HG03439 (cell line): ENCODE measurements around the gene MEF2B.
"Not testable (repeated sequence)": the region's sequence is repeated elsewhere in the genome, so short reads cannot be mapped to it uniquely, and the experiment has no call there.

Experiments
- ATAC-seq: cut with Tn5 transposase; IDR thresholded peaks from one replicate; pipeline ENCODE4 v1.9.1; 2021; ENCODE audit warnings: mild to moderate bottlenecking, moderate library complexity; ENCODE audit not compliant: unreplicated experiment

The MEF2B gene

DNA sequence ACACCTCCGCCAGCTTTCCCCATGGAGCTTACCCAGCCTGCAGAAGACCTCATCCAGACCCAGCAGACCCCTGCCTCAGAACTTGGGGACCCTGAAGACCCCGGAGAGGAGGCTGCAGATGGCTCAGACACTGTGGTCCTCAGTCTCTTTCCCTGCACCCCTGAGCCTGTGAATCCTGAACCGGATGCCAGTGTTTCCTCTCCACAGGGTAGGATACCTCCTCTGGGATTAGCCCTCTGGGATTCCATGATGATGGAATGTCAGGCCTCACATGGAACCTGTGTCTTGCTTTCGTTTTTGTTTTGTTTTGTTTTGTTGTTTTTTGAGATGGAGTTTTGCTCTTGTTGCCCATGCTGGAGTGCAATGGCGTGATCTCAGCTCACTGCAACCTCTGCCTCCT lies 23.9 kb upstream of the MEF2B start:
- no peak for ATAC-seq

DNA sequence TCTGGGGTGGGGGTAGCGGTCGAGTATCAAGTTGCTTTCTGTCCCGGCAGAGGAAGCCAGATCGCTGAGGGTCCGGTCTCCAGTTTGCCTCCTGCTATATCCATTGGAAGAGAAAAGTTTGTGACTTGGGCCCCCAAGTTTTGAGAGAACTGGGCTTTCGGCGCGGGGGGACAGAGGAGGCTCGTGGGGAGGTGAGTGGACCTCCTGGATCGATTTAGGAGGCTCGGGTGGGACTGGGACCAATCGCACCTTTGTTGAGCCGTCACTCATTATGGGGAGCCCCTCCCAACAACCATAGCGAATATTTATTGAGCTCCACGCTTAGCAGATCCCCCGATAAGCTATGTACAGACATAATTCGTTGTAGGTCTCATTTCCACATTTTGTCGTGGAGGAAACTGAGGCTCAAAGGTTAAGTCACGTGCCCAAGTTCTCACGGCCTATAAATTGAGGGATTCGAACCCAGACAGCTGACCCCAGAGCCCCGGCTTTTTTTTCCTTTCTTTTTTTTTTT lies 22.9 kb upstream of the MEF2B start:
- ATAC-seq: no peak

DNA sequence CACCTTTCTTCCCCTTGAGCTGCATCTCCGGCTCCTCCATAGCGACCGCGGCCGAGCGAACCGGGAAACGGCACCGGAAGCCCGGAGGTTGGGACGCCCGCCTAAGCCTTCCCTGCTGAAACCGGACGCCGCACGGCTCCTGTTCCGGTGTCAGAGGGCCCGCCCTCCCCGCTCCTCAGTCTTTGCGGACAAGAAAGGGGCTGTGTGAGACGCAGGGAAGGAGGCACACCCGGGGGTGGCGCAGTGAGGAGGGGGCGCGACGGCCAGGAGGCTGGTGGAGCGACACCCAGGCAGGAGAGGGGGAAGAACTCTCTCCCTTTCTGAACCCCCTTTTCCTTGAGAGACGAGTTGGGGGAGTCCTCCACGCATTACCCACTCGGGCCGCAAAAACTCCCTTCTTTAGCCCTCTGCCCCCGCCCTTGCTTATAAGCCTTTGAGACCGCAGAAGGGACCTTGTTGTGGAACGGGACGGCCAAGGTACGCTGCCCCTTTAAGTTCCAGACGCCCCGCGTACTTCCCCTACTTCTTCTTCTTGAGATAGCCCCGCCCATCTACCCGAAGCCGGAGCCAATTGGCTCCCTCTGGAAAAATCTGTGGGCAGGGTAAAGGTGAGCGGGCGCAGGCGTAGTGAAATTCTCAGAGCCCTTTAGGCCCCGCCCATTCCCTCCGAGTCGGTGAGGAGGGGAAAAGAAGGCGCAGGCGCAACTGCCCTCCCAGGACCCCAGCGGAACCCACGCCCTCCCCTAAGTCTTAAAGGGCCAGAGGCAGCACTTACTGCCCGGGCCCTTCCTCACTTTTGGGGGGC lies 22.2 kb upstream of the MEF2B start, which contains the start of the genes BORCS8 and RFXANK:
TSS of gene BORCS8 (minus strand) at position 75 of the 805 bp plus-strand sequence. CDS start at position 40, 35 bp downstream.
TSS of gene RFXANK (plus strand) at position 181 of the 805 bp plus-strand sequence. CDS start 1,689 bp downstream, outside the sequence.
- ATAC-seq: peak; percentile 84

DNA sequence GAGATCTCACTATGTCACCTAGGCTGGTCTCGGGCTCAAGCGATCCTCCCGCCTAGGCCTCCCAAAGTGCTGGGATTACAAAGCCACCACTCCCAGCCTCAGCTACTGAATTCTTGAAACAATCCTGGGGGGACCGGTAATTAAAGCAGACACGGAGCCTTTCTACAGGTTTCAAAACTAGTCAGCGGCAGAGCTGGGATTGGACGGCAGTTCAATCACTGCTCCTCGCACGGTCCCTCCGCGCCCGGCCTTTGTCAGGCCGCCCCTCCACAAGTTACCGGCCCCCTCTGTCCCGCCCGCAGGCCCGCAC lies 21.7 kb upstream of the MEF2B start:
- ATAC-seq: no peak

DNA sequence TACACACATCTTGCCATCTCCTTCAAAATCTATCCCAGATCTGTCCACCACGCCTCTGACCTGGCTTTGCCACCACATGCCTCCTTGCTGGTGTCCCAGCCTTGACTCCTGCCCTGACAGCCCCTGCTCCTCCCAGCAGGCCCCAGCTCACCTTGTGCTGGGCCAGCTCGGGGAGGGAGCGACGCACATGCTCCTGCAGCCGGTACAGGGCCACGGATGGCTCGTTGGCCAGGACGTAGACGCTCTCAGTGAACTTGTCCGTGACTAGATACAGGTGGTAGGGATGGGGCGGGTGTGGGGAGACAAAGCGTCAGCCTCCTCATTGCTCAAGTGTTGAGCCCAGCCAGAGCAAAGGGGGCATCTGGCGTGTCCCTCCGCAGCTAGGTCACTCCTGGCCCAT lies 16.7 kb upstream of the MEF2B start:
- ATAC-seq: no peak

DNA sequence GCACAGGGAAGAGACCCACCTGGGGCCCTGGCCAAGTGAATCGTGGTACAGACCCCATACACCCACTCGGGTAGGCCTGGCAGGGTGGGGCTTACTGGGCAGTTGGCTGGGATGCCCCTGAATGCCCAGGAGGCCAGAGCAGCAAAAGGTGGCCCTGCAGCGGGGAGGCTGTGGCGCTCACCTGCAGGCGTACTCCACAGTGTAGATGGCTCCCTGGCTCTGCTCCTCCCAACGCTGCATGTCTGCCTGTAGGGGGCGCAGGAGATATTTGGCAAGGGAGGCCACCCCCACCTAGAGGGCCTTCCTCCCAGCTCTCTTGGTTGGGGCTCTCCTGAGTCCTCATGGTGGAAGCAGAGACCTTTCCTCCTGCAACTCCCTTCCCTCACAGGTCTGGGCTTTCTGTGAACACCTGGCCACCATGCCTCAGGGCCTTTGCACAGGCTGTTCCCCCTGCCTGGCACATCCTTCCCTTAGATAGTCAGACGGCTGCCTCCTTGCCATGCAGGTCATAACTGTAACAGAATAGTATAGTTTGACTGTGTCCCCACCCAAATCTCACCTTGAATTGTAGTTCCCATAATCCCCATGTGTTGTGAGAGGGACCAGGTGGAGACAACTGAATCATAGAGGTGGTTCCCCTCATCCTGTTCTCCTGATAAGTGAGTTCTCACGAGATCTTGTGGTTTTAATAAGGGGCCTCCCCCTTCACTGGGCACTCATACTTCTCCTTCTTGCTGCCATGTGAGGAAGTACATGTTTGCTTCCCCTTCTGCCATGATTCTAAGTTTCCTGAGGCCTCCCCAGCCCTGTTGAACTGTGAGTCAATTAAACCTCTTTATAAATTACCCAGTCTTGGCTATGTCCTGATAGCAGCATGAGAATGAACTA lies 16.0 kb upstream of the MEF2B start:
- ATAC-seq: no peak

DNA sequence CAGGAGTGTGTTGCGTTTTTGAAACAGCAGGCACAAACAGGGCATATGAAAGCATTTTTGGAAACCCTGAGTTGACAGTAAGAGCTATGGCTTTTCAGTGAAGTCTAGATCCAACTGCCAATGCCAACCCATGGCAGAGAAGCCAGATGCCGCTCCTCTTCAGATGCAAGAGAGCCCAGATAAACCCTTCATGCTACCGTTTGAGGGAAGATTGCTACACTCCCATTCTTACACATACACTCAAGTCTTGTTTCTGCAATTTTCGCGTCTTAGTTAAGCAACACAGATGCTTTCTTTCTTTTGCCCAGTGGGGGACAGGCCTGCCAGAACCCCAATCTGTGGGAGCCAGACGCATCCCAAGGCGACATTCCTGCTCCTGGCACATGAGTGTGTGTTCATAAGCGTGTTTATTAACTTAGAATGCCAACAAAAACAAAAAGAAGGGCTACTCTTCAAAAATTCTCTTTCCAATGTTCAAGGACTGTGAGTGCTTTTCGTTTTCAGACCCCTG lies 11.5 kb upstream of the MEF2B start:
- ATAC-seq: no peak

DNA sequence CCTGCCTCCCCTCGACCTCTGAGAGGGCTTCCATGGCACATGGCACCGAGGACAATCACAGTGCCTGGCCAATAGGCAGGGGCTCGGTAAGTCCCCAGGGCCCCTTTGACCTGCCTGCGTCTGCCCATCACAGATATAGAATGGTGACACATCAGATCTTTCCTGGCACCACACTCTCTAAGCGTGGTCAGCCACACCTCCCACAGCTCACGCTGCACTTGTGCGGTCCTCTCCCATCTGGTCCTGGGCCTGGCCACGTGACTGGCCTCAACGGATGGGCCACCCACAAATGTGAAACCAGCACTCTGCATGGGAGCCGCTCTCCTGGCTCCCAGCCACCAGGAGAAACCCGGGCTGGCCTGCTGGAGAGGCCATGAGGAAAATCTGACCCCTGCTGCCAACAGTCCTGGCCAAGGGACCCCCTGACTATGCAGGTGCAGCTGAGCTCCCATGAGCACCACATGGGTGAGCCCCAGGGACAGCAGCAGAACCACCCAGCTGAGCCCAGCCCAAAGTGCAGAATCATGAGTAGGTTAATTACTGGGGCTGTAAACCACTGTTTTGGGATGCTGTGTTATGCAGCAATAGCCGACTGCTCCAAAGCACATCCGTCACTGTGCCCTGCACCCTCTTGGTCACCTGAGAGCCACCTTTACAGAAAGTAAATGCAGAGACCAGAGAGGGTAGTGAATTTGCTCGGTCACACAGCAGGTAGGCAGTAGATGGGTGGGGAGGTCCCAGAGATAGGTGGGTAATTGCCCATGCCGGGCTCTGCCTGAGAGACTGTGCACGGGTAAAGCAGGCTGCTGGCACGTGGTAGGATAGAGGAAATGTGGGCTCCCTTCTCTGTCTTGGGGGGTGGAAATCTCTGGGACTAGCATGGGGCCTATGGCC lies 9.7 kb upstream of the MEF2B start:
- no peak for ATAC-seq

DNA sequence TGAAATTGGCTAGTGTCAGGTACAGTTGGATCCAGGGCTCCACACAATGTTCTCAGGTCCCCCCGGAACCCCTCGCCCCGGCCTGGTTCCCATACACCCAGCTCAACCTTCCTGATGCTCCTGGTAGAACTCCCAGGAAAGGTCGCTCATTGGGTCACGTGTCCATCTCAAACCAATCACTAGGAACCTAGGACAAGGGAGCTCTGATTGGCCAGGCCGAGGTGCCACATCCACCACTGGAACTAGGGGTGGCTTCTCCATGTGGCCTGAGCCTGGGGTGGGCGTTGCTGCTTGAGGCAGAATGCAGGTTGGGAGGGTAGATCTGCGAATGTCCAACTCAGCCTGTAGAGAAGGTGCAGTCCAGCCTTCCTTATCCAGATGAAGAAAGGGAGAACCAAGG lies 6.9 kb upstream of the MEF2B start:
- ATAC-seq: no peak

DNA sequence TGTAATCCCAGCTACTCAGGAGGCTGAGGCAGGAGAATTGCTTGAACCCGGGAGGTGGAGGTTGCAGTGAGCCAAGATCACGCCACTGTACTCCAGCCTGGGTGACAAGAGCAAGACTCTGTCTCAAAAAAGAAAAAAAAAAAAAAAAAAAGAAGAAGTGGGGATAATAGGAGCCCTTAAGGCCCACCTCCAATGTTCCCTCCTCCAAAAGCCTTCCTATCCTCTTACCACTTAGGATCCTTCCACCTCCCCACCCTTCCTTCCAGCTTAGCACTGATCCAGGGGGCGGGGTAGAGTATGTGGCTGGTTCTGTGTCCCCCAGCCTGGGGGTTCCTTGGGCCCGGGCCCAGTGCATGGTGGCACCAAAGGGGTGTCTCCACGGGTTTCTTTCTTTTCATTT lies 3.2 kb upstream of the MEF2B start:
- not testable (repeated sequence) for ATAC-seq

DNA sequence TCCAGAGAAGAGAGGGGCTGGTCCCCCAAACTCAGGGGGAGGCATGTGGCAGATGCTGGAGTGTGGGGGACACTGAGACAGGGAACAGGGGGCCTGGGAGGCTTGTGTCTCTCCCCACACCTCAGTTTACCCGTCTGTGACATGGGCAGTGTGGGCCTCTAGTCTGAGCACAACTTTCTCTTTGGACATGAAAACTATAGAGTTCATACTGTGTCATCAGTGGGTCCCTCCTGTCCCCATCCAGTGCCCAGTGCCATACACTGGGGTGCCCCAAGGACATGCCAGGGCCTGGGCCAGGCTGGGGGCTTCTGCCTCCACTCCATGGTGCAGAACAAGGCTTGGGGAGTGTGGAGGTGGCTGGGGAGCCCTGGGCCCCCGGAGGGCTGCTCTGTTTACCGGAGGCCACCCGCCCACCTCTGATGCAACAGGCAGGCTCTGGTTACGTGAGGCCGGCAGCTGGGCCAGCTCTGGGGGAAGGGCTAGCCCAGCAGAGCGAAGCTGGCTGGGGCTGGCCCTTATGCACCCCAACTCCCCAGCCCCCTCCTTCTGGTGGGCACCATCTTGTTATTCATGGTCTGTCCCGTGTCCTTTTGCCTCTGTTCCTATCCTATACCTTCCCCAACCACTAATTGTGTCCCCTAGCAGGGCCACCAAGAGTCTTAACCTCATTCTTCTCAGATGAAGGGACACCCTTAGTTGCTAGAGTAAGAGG lies 1.9 kb upstream of the MEF2B start:
- ATAC-seq: no peak

DNA sequence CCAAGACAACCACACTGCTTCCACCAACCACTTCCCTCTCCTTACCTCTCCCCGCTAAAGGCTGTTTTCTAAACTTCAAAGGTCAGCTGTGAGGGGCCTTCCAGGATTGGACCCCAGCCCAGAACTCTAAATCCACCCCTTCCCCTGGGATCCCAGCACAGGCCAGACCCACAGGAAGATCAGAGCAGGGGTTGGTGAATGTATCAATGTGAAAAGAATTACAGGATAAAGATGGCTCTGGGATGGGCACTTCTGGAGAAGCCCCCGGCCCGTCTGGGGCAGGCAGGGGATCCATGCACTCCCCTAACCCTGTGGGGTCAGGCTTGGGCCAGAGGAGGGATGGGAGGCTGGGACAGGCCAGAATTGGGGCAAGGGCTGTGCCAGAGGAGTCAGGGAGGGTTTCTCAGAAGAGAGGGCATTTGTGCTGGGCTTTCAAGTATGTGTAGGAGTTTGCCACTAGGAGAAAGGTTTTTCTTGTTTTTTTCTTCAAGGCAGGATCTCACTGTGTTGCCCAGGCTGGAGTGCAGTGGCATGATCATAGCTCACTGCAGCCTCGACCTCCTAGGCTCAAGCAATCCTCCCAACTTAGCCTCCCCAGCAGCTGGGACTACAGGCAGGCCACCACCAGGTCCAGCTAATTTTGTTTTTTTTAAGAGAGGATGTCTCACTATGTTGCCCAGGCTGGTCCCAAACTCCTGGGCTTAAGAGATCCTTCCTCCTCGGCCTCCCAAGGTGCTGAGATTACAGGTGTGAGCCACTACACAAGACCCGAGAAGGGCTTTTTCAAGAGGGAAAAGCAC lies 1.0 kb upstream of the MEF2B start:
- no peak for ATAC-seq

DNA sequence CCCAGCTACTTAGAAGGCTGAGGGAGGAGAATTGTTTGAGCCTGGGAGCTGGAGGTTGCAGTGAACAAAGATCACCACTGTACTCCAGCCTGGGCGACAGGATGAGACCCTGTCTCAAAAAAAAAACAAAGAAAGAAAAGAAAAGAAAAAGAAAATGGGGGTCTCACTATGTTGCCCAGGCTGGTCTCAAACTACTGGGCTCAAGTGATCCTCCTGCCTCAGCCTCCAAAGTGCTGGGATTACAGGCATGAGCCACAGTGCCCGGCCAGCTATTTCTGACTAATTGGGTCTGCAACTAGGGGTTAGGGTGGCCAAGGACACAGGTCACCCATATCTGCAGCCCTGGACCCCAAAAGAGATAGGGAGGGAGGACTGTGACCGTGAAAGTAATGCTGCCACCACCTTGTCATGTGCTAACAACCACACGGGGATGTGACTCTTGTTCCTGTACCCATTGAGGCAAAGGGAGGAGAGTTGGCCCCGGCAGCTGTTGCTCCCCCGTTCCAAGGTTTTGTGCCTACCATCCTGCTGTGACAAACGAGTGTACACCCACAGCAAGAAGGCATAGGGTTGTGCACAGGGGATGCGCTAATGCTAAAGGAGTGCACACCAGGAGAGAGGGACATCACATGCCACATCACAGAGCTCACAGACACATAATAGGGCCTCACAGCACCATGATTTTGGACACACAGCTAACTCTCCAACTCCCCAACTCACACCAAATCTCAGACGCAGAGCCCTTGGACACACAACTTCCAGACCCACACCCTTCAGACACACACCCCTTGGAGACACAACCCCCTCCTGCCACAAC lies 619 bp downstream of the MEF2B start:
- ATAC-seq: no peak

DNA sequence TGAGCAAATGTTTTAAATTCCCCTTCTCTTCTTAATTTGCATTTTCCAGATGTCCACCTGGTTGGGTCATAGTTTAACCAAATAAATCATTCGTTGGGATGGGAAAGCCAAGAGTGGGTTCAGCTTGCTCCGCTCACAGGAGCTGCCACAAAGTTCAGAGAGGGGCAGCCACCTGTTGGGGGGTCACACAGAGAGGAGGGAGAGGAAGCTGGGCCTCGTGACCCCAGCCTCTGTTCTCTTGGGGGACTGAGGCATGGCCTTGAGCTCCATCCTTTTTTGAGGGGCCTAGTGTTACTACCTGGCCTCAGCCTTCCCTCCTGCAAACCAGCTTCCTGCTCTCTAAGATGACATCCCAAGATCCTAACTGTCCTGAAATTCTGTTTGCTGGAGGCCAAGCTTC lies 2.5 kb downstream of the MEF2B start:
- no peak for ATAC-seq

DNA sequence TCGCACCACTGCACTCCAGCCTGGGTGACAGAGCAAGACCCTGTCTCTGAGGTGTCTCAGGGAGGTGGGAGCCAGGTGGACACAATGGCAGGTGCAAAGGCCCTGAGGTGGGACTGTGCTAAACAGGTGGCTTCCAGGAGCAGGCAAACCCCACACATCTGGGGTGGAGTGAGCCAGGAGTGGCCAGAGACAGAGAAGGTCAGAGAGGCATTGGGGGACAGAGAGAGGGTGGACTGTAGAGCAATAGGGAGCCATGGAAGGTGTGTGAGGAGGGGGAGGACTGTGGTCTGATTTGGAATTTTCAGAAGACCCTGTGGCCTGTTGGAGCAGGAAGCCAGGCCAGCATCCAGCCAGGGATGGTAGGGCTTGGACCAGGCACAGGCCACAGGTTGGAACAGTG lies 4.7 kb downstream of the MEF2B start:
- ATAC-seq: no peak

DNA sequence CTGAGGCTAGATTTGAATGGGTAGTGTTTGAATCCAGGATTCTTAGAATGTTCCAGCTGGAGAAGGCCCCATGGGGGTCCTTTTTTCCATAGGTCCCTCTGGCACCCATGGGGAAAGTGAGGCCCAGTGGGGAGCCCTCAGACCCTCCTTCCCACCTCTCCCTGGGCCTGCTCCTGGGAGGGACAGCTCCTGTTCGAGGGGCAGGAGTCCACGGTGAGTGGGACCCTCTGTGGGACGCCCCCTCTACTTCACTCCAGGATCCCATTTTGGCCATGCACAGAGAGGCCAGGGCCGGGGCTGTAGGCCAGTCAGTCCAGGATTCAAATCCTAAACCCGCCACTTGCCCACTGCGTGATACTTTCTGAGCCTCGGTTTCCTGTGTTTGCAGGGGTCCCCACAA lies 7.6 kb downstream of the MEF2B start:
- ATAC-seq: no peak

DNA sequence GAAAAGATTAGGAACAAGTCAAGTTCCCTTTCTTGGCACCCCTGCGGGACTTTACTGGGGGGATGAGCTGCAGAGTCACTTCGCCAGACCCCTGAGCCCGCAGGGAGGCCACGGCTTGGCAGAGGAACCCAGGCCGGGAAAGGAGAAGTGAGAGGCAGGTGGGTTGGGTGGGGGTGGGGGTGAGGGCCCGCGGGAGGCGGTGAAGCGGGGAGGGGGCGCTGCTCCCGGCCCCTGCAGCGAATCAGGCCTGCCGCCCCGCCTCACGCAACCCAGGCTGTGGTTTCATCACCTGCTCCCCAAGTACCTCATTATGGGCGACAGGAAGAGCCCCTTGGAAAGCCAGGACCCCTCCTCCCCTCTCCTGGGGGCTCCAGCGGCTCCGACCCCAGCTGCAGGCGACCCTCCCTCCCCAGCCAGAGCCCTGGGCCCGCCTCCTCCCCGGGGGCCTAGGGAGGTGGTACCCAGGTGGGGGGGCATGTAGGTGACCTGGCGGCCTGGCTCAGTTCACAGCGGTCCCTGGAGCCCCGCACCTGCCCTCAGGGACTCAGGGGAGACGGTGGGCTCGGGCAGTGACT lies 9.5 kb downstream of the MEF2B start:
- ATAC-seq: no peak

DNA sequence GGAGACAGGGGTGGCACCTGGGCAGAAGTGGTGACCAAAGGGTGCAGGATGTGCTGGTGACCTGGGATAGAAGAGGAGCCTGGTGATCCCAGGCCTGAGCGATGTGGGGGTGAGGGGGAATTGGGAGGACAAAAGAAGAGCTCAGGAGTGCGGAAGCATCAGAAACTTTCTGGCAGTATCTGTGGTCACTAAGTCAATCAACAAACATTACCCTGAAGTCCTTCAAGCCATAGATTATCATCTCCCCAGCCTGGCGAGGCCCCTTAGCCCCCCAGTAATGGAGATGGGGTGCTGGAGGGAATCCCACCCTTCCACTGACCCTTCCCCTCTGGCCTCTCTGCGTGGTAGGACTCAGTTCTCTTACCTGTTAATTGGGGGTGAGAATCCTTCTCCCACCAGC lies 10.5 kb downstream of the MEF2B start:
- no peak for ATAC-seq
